ENCODE measurements around the gene RNF31. TPM values are rescaled to one million over a fixed set of nuclear protein-coding genes. Genes with fewer than 3 reads are reported as not detected.

The RNF31 gene
- total and polyA plus RNA-seq, 2 of the 13 experiments (the other 11 are each of a cell fraction or from before 2014, with no cell fraction given) = 48.2 to 86.8 TPM

GRCh38 chr14:24195186-24196070 lies 48.1 kb downstream of the RNF31 start, which contains the start of gene TM9SF1 (continued):
- TF ChIP-seq TEF (CRISPR knock-in tag; IDR thresholded peaks at IDR 0.05) (peak; percentile 87), ZNF563 (CRISPR knock-in tag; IDR thresholded peaks at IDR 0.05) (peak; percentile 100), BRCA1 (CRISPR knock-in tag; IDR thresholded peaks at IDR 0.05) (peak; percentile 98), HNRNPUL1 (IDR thresholded peaks at IDR 0.05; ENCODE audit: low read depth, low read length) (peak; percentile 88), ZBTB37 (CRISPR knock-in tag; IDR thresholded peaks at IDR 0.05) (peak; percentile 86), ZNF205 (CRISPR knock-in tag; IDR thresholded peaks at IDR 0.05) (peak; percentile 93), SP140L (CRISPR knock-in tag; IDR thresholded peaks at IDR 0.05; ENCODE audit: borderline replicate concordance) (peak; percentile 89; the same call in 1 of the 2 replicates), ZNF7 (CRISPR knock-in tag; IDR thresholded peaks at IDR 0.05) (0 out of 2 replicates have a peak, but pooled peaks have one; percentile 41), TERF1 (CRISPR knock-in tag; IDR thresholded peaks at IDR 0.05) (peak; percentile 85; the same call in 1 of the 2 replicates), KDM2A (CRISPR knock-in tag; IDR thresholded peaks at IDR 0.05; ENCODE audit: borderline replicate concordance, low read depth) (peak; percentile 100), ZNF414 (CRISPR knock-in tag; IDR thresholded peaks at IDR 0.05) (peak; percentile 95), GABPB1 (CRISPR knock-in tag; IDR thresholded peaks at IDR 0.05) (peak; percentile 99), ZNF784 (CRISPR knock-in tag; IDR thresholded peaks at IDR 0.05; ENCODE audit: borderline replicate concordance) (peak; percentile 100), KIAA2018 (CRISPR knock-in tag; IDR thresholded peaks at IDR 0.05; ENCODE audit: borderline replicate concordance) (peak; percentile 99)

All from HepG2 (cell line).